Colonic mucosa (tissue), 4 donors: ENCODE results near the gene GNA14. TPM values are rescaled to one million over a fixed set of nuclear protein-coding genes. Genes with fewer than 3 reads are reported as not detected.
"Not testable (repeated sequence)": the region's sequence is repeated elsewhere in the genome, so short reads cannot be mapped to it uniquely, and the experiment has no call there.

ENCODE experiments used
- DNase-seq: peaks from one replicate; pipeline ENCODE4 v3.0.0-alpha.2; 2020
- H3K27ac ChIP-seq: fragments of 200-600 bp; one replicate; pipeline ENCODE4 v1.8.0; 2021
- H3K27me3 ChIP-seq: fragments of 200-600 bp; one replicate; pipeline ENCODE4 v1.8.0; 2021
- H3K36me3 ChIP-seq: fragments of 200-600 bp; one replicate; pipeline ENCODE4 v1.8.0; 2021
- H3K4me1 ChIP-seq: fragments of 200-600 bp; one replicate; pipeline ENCODE4 v1.8.0; 2021; ENCODE audit warnings: mild to moderate bottlenecking
- H3K4me3 ChIP-seq: fragments of 200-600 bp; one replicate; pipeline ENCODE4 v1.8.0; 2021
- H3K9ac ChIP-seq, 2 donors: one replicate each; pipeline ENCODE4 v1.7.0; 2013; ENCODE audit warnings: control low read depth in 2 of 2, low read depth in 2 of 2, low read length in 2 of 2
- H3K9me3 ChIP-seq: fragments of 200-600 bp; one replicate; pipeline ENCODE4 v1.8.0; 2021
- intact Hi-C: fragments of 100-400 bp; cut with DNase I; formaldehyde crosslinking; loops from one replicate; pipeline ENCODE4 v1.14.1; 2022
- total RNA-seq, 2 donors: library from RNA; stranded (reverse); fragmentation: NEBNext Ultra II Directional in 1 of 2; extraction: Animal tissue kit (Norgen Biotek cat#: 25700) in 1 of 2; gene quantifications; one replicate each; pipeline ENCODE4 v1.2.1, GENCODE V29; 2021
- TF ChIP-seq, protein P1 (sequence below): fragments of 200-600 bp; IDR thresholded peaks from one replicate; pipeline ENCODE4 v1.8.0; 2022; ENCODE audit warnings: antibody characterized with exemption, mild to moderate bottlenecking
- donor health status: healthy.
- donor health status: DM: no; HTN: no; CAD: no.
- donor health status: DM: no; HTN: no; CAD: no.

Gene GNA14
- total RNA-seq, 2 donors from 2014 or later: 7.9 to 11.7 TPM

- Histone ChIP-seq H3K4me1 (no peaks in the 10 kb centered on the region), H3K4me3 (no peak overlapping the region), H3K9me3 (no peaks in the 10 kb centered on the region), H3K27me3 (no peaks in the 10 kb centered on the region), H3K36me3 (no peaks in the 10 kb centered on the region), H3K27ac (no peak overlapping the region), H3K9ac (no peak overlapping the region)
- TF ChIP-seq, protein P1, sequence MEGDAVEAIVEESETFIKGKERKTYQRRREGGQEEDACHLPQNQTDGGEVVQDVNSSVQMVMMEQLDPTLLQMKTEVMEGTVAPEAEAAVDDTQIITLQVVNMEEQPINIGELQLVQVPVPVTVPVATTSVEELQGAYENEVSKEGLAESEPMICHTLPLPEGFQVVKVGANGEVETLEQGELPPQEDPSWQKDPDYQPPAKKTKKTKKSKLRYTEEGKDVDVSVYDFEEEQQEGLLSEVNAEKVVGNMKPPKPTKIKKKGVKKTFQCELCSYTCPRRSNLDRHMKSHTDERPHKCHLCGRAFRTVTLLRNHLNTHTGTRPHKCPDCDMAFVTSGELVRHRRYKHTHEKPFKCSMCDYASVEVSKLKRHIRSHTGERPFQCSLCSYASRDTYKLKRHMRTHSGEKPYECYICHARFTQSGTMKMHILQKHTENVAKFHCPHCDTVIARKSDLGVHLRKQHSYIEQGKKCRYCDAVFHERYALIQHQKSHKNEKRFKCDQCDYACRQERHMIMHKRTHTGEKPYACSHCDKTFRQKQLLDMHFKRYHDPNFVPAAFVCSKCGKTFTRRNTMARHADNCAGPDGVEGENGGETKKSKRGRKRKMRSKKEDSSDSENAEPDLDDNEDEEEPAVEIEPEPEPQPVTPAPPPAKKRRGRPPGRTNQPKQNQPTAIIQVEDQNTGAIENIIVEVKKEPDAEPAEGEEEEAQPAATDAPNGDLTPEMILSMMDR: no peak
- DNase-seq: no peak
- intact Hi-C loops: loop anchor here (10.0 kb wide), 2 partner anchors 303 to 583 kb away; partner anchors contain the start of gene GNAQ
These were observed 196.6 kb downstream of the GNA14 start for GRCh38 chr9:77451507-77451906.

DNA sequence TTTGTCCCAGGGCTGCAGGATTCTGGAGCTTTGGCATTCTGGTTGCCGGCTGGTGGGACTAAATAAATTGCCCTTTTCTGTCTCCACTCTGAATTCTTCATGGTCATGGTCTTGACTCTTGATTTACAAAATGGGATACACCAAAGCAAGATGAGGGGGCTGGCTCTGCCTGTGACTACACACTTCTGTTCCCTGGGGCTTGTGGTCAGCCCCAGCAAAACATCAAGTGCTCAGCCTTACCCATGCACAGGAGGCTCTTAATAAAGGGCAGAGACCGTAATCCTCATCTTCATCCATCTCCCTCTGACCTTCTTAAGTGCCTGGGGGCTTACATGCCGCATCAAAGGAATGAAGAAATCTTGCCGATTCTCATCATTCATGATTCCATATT is 198.0 kb downstream of the GNA14 start:
- H3K4me1 ChIP-seq: no peaks in the 10 kb centered on the region
- intact Hi-C loops: loop anchor here (10.0 kb wide), 2 partner anchors 305 to 585 kb away; partner anchors contain the start of gene GNAQ
- H3K27me3 ChIP-seq: no peaks in the 10 kb centered on the region
- H3K36me3 ChIP-seq: no peaks in the 10 kb centered on the region
- TF ChIP-seq, protein P1: no peak
- H3K9ac ChIP-seq: no peak overlapping the region
- H3K27ac ChIP-seq: no peak overlapping the region
- no peaks in the 10 kb centered on the region for H3K9me3 ChIP-seq
- no peak overlapping the region for H3K4me3 ChIP-seq
- DNase-seq: no peak

DNA sequence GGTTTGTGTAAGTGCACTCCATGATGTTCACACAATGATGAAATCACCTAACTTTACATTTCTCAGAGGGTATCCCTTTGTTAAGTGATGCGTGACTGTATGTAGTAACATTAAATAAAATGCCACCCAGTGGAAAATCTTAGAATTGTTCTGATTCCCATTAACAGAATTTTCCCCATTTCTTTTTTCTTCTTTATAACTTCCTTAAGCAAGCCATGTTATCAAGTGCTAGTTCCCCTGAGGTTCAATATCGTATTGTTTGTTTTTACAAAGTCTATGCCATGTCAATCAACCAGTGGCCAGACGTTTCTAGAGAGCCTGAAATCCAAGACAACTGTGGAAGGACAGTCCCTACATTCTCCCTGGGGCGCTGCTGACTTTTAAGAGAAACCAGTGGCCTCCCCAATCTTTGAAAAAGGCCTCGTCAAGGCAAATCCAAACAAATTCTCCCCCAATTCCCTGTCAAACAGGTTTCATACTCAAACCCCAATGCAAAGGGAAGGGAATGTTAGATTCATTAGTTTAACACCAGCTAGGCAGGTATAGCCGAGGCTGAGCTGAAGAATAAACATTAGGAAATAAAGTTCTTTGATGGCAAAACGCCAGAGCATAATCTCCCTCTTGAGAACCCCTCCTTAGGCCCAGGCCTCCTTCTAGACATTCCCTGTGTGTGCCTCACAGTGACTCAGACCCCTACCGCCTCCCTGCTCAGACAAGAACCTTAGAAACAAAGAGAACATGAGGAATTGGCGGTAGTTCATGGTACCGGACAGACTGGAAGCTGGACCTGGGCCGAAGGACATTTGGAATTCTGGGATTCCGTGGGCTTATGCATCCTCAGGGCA is 198.7 kb downstream of the GNA14 start:
- TF ChIP-seq, protein P1: no peak
- no peak overlapping the region for H3K4me3 ChIP-seq
- H3K27me3 ChIP-seq: no peaks in the 10 kb centered on the region
- DNase-seq: no peak
- no peak overlapping the region for H3K9ac ChIP-seq
- no peaks in the 10 kb centered on the region for H3K36me3 ChIP-seq
- H3K9me3 ChIP-seq: no peaks in the 10 kb centered on the region
- no peaks in the 10 kb centered on the region for H3K4me1 ChIP-seq
- H3K27ac ChIP-seq: no peak overlapping the region
- intact Hi-C loops: loop anchor here (10.0 kb wide), 2 partner anchors 305 to 585 kb away; partner anchors contain the start of gene GNAQ

DNA sequence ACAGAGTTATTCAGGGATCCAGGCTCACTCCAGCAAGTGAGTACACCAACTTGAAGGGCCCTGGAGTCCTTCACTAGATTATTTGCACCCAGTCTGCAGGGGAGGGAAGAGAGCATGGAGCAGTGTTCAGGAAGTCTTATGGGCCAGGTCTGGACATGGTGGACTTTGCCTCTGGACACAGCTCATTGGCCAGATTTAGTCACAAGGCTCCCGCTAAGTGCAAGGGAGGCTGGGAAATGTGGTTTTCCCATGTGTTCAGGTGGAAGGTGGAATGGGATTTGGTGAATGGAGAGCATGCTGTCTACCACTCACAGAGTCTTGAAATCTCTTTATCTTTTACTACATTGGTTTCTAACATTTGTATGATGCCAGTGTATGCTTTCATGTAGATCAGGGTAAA is 200.5 kb downstream of the GNA14 start:
- Histone ChIP-seq H3K27ac (no peak overlapping the region), H3K27me3 (no peaks in the 10 kb centered on the region), H3K9me3 (no peaks in the 10 kb centered on the region), H3K4me3 (no peak overlapping the region), H3K9ac (no peak overlapping the region), H3K4me1 (no peaks in the 10 kb centered on the region), H3K36me3 (no peaks in the 10 kb centered on the region)
- intact Hi-C loops: no loop called here
- DNase-seq: no peak
- TF ChIP-seq, protein P1: no peak

DNA sequence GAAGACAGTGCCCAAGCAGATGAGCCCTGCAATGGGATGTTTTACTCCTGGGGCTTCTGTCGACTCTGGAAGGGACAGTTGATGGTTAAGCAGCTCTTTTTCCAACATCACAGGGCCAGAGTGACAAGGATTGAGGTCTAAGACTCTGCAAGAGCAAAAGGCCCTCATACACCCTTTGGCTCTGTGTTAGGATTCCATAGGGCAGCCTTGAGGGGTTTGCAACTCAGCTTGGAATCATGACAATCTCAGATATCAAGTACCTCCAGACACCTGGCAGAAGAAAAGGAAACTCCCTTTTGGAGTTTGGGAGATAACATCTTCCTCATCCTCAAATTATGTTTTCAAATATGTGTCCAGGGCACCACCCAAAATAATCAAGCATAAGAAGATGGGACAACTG is 205.7 kb downstream of the GNA14 start:
- intact Hi-C loops: no loop called here
- TF ChIP-seq, protein P1: no peak
- DNase-seq: no peak
- H3K4me1 ChIP-seq: no peaks in the 10 kb centered on the region
- no peak overlapping the region for H3K4me3 ChIP-seq
- H3K9me3 ChIP-seq: no peaks in the 10 kb centered on the region
- H3K27me3 ChIP-seq: no peaks in the 10 kb centered on the region
- H3K36me3 ChIP-seq: no peaks in the 10 kb centered on the region
- no peak overlapping the region for H3K9ac ChIP-seq
- H3K27ac ChIP-seq: no peak overlapping the region

DNA sequence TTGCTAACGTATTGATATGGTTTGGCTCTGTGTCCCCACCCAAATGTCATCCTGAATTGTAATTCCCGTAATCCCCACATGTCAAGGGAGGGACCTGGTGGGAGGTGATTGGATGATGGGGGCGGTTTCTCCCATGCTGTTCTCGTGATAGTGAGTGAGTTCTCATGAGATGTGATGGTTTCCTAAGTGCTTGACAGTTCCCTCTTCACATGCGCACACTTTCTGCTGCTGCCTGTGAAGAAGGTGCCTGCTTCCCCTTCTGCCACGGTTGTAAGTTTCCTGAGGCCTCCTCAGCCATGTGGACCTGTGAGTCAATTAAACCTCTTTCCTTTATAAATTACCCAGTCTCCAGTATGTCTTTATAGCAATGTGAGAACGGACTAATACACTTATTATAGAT is 207.0 kb downstream of the GNA14 start:
- H3K27ac ChIP-seq, H3K4me1 ChIP-seq, H3K4me3 ChIP-seq, DNase-seq, intact Hi-C loops, H3K36me3 ChIP-seq, H3K9ac ChIP-seq, H3K27me3 ChIP-seq, H3K9me3 ChIP-seq: not testable (repeated sequence)
